HG02571 (cell line): ENCODE data around the gene DOCK9.

ENCODE experiments used
- ATAC-seq: cut with Tn5 transposase; IDR thresholded peaks from one replicate; pipeline ENCODE4 v1.9.1; 2021; ENCODE audit warnings: mild to moderate bottlenecking, moderate library complexity; ENCODE audit not compliant: unreplicated experiment

DOCK9 gene

GRCh38 chr13:98954313-98954712 is 23.6 kb downstream of the DOCK9 start:
- no peak for ATAC-seq

DNA sequence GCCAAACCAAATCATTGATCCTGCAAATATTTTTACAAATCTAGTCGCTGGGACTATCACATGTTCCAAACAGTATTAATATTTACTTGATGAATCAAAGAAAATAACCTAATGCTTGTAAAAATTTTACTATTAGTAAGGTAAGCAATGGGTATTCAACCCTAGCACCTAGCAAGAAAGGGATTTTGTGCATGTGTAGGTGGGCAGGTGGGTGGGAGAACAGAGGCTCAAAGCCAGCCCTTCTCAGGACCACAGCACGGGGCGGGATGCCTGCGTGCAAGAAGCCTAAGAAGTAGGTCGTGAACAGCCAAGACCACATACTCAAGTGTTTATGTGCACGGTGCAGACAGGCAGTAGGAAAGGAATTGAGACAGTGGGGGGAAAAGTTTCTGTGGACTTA is 26.6 kb downstream of the DOCK9 start:
- no peak for ATAC-seq

- no peak for ATAC-seq
These were observed 27.2 kb downstream of the DOCK9 start for GRCh38 chr13:98950705-98951104.

DNA sequence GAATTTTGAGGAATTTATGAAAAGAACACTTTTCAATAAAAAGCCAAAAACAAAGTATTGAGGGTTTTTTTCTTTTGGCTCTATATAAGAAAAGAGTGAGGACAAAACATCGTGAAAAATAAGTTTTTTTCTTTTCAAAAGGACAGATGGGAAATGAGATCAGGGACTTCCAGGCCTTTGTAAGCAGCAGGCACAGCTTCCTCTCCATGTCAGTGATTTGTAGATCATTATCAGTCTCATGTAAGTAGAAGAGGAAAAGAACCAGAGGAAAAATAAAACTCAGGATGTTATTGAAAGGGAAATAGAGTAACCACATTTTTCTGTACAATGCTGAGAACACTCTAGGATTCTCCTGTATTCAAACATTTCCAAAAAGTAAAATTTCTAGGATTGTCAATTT is 29.9 kb downstream of the DOCK9 start:
- ATAC-seq, result no peak

DNA sequence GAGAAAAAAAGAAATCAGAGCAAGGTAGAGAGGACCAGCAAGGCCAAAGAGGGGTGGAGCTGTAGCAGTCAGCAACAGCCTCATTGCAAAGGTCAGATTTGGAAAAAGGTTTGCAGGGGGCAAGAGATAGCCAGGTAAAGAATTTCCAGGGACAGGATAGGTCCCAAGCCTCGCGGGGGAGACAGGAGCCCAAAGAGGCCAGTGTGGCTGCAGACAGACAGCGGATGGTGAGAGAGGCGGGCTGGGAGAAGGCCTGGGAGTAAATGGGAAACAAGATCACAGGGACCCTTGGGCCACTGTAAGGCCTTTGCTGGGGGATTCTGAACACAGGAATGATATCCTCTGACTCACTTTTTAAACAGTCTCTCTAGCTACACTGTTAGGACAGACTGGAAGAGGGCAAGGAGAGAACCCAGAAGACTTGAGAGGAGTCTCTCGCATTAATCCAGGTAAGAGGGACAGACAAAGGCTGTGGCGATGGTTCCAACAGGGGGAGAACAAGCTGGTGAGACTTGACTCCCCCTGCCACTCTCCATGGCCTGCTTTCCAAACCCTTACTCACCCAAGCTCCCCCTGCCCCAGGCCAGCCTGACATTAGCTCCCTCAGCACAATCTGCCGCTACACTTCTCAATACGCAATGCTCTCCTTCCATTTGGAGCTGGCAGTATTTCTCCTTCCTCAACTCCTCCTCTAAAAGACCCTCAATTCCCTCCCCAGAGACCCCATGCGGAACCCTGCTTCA is 31.8 kb downstream of the DOCK9 start:
- no peak for ATAC-seq

GRCh38 chr13:98944336-98944735 is 33.5 kb downstream of the DOCK9 start:
- no peak for ATAC-seq

DNA sequence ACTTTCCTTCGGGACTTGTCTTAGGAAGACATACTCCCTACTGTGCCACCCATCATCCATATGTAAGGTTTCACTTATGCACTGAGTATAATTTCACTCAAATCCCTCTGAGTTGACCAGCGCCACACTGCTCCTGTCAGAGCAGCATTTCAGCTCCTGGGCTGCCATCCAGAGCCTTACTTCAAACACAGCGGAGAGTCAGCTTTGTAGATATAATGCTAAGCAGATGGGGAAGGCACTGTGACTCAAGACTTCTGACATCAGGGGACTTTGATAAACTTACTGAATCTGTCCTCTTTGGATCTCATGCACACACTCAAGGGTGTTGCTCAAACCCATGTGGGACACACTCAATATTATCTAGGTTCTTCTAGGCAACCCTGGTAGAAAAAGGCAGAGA is 34.9 kb downstream of the DOCK9 start:
- ATAC-seq, result no peak

- no peak for ATAC-seq
These were observed 35.4 kb downstream of the DOCK9 start for GRCh38 chr13:98942485-98942884.

- ATAC-seq, result no peak
These were observed 36.3 kb downstream of the DOCK9 start for GRCh38 chr13:98941536-98941935.

- no peak for ATAC-seq
These were observed 36.7 kb downstream of the DOCK9 start for GRCh38 chr13:98941126-98941525.

DNA sequence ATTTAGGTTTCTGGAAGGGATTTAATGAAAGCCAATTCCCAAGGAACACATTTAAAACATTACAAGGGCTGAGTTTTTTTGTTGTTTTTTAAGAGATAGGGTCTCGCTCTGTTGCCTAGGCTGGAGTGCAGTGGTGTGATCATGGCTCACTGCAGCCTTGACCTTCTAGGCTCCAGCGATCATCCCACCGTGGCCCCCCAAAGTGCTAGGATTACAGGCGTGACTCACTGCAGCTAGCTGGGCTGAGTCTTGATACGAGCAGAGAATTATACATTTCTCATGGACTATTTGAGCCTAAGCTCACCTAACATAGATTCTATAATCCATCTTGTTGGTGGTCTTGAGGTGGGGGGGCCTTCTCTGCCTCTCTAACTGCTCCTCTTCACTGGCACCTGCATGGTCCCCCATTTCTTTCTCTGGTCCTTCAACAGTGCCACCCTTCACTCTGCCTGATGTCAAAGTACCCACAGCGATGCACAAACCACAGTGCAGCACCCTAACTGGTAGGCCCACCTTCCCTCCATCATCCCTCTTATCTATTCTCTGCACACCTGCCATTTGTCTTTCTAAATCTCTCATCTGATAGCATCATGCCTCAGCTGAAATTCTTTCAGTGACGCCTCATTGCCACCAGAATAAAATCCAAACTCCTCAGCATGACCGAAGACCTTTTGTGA is 37.4 kb downstream of the DOCK9 start:
- no peak for ATAC-seq

DNA sequence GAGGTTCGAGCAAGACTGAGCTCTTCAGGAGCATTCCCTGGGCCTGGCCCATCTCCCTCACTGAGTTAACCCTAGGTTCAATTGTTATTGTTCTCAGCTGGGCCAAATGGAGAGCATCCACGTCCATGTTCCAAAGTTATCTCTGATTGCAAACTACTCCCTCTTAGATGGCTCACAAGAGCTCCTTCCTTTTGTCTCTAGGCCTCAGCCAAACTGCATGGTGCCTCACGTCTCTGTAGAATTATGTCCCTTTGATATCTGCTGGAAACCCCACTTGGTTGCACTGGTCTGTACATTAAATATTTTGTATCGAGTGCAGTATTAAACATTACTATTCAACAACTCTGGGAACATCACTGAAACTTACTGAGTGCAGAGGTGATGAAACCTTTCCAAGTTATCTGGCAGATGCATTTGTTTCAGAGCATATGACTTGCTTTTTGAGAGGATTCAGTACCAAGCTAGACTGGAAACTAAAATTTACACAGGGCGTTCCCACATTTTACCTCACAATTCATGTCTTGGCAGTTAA is 38.1 kb downstream of the DOCK9 start:
- ATAC-seq, result no peak

GRCh38 chr13:98938801-98939200 is 39.1 kb downstream of the DOCK9 start:
- ATAC-seq, result no peak

- ATAC-seq, result no peak
These were observed 39.9 kb downstream of the DOCK9 start for GRCh38 chr13:98937911-98938381.

DNA sequence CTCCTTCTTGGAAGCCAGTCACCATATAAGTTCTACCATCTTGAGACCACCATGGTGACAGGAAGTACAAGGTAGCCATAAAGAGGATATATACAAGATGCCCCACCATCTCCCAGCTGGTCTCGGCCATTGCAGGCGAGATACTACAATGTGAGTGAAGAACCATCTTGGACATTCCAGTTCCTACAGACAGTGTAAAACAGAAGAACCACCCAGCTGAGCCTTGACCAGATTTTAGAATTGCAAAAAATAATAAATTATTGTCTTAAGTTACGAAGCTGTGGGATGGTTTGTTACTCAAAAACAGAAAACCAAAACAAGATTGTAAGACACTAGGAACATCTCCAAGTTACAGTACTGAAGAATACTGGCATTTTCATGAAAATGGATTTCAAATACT is 43.6 kb downstream of the DOCK9 start:
- no peak for ATAC-seq

- no peak for ATAC-seq
These were observed 47.7 kb downstream of the DOCK9 start for GRCh38 chr13:98930151-98930591.

- ATAC-seq, result no peak
These were observed 49.6 kb downstream of the DOCK9 start for GRCh38 chr13:98927951-98928927.

DNA sequence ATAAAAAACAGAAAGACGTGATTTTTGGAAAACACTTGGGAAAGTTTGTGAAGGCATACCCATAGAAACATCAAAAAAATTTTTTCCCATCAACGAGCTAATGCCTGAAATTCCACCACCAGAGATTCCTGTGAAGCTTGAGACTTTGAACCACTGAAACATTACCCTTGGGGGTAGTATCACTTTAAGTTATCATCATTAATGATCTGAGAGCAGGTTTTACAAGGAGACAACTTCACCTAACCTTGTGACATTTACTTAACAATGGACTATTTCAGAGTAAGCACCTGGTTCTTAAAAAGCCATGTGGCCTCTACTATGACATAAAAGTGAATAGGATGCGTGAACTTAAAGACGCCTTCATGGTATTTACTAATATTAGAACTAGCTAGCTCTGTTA is 51.9 kb downstream of the DOCK9 start:
- no peak for ATAC-seq

DNA sequence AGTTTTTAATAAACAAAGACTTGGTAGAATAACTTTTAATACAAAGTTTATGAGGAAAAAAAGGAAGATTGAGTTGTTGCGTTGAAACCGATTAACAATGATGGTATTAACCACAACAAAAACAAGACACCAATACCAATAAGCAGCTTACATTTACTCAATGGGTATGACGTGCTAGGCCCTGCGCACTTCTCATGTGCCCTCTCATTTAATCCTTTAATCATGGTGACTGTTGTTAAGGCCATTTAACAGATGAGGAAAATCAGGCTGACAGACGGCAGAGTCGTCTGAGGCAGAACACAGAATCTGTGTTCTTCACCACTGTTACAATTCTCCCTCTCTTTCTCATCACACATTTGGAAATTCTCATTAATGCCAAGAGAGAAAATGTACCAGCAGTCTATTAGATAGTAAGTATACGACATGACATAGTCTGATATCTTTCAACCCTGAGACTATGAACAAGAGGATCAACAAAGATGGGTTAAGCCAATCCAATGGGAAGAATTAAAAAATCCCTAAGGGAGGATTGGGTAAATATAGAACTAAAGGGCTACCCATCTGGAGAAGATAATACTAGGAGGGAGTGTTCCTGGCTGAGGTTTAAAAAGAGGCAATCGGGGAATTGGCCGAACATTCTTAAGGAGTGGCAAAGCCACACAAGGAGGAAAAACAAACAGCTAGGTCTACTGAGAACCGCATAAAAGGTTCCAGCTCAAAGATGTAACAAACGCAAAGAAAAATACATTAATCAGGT is 54.0 kb downstream of the DOCK9 start:
- ATAC-seq, result no peak

DNA sequence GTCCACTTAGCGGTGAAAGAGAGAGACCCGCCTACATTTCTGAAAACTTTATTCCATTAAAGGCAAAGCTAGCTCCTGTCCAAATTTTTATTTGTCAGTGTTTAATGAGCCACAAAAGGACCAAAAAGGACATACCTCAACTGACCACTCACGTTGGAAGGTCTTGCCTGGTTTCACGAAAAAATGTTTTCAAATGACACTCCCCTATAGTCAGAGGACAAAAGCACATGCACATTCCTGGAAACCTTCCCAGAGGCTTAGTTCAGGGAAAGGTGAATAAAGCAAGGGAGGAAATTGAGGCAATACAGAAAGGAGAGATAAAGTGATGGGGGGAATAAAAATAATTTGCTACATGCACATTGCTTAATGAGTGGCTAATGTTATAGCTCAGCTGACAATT is 55.6 kb downstream of the DOCK9 start:
- ATAC-seq, result no peak
